HG03060 (cell line): ENCODE measurements around the gene EFCAB6.

ENCODE experiments used
- ATAC-seq: cut with Tn5 transposase; IDR thresholded peaks from one replicate; pipeline ENCODE4 v1.9.1; 2021; ENCODE audit warnings: low read depth, moderate number of reproducible peaks; ENCODE audit not compliant: unreplicated experiment

The EFCAB6 gene

GRCh38 chr22:43535336-43535735, 276.8 kb downstream of the EFCAB6 start:
- ATAC-seq: no peak

- no peak for ATAC-seq
Measured at GRCh38 chr22:43534916-43535315, 277.2 kb downstream of the EFCAB6 start.

GRCh38 chr22:43533656-43534428, 278.3 kb downstream of the EFCAB6 start:
- no peak for ATAC-seq

- ATAC-seq: no peak
Measured at GRCh38 chr22:43533156-43533530, 279.0 kb downstream of the EFCAB6 start.

- no peak for ATAC-seq
Measured at GRCh38 chr22:43532301-43533155, 279.6 kb downstream of the EFCAB6 start.

- ATAC-seq: no peak
Measured at GRCh38 chr22:43531651-43532050, 280.5 kb downstream of the EFCAB6 start.

GRCh38 chr22:43530349-43531201, 281.5 kb downstream of the EFCAB6 start:
- ATAC-seq: no peak

GRCh38 chr22:43529934-43530333, 282.2 kb downstream of the EFCAB6 start:
- no peak for ATAC-seq

- no peak for ATAC-seq
Measured at GRCh38 chr22:43529461-43529860, 282.6 kb downstream of the EFCAB6 start.

- ATAC-seq: no peak
Measured at GRCh38 chr22:43528601-43529360, 283.3 kb downstream of the EFCAB6 start.

GRCh38 chr22:43526946-43527345, 285.2 kb downstream of the EFCAB6 start:
- ATAC-seq: no peak

GRCh38 chr22:43526117-43526655, 285.9 kb downstream of the EFCAB6 start:
- no peak for ATAC-seq

GRCh38 chr22:43521716-43522115, 290.4 kb downstream of the EFCAB6 start:
- ATAC-seq: no peak

GRCh38 chr22:43520632-43521039, 291.5 kb downstream of the EFCAB6 start:
- no peak for ATAC-seq

GRCh38 chr22:43516996-43517635, 295.0 kb downstream of the EFCAB6 start:
- ATAC-seq: no peak

- no peak for ATAC-seq
Measured at GRCh38 chr22:43516386-43516785, 295.7 kb downstream of the EFCAB6 start.

GRCh38 chr22:43515902-43516301, 296.2 kb downstream of the EFCAB6 start:
- no peak for ATAC-seq

GRCh38 chr22:43515411-43515810, 296.7 kb downstream of the EFCAB6 start:
- no peak for ATAC-seq

- no peak for ATAC-seq
Measured at GRCh38 chr22:43514476-43515157, 297.5 kb downstream of the EFCAB6 start.
